RWPE2 (cell line): Measurements from ENCODE around the gene RCBTB1.

Source experiments
- ATAC-seq: fragments of 200-7000 bp; cut with Tn5 transposase; 3 replicates; pipeline ENCODE4 v1.9.1; 2021; ENCODE audit warnings: low read depth
- DNase-seq: peaks from one replicate; pipeline ENCODE4 v3.0.0-alpha.2; 2020; ENCODE audit warnings: low spot score
- H3K27ac ChIP-seq: fragments of 450-650 bp; 2 replicates; pipeline ENCODE4 v1.5.1; 2017; ENCODE audit warnings: mild to moderate bottlenecking; ENCODE audit not compliant: poor library complexity, severe bottlenecking
- H3K27me3 ChIP-seq: fragments of 250-450 bp; sonication (Bioruptor Pico); 2 replicates; pipeline ENCODE4 v1.5.1; 2021; ENCODE audit warnings: mild to moderate bottlenecking, moderate library complexity; ENCODE audit not compliant: insufficient read depth, poor library complexity, severe bottlenecking
- H3K36me3 ChIP-seq: fragments of 250-450 bp; sonication (Bioruptor Pico); 2 replicates; pipeline ENCODE4 v1.5.1; 2020; ENCODE audit warnings: low read depth, mild to moderate bottlenecking, moderate library complexity
- H3K4me1 ChIP-seq: fragments of 250-450 bp; sonication (Bioruptor Pico); 2 replicates; pipeline ENCODE4 v1.5.1; 2021; ENCODE audit warnings: mild to moderate bottlenecking, moderate library complexity; ENCODE audit not compliant: insufficient read depth, poor library complexity, severe bottlenecking
- H3K4me3 ChIP-seq: fragments of 250-450 bp; sonication (Bioruptor Pico); 2 replicates; pipeline ENCODE4 v1.5.1; 2021; ENCODE audit warnings: mild to moderate bottlenecking, moderate library complexity; ENCODE audit not compliant: severe bottlenecking
- H3K9me3 ChIP-seq: fragments of 250-450 bp; sonication (Bioruptor Pico); 2 replicates; pipeline ENCODE4 v1.5.1; 2021; ENCODE audit warnings: mild to moderate bottlenecking, moderate library complexity; ENCODE audit not compliant: severe bottlenecking
- TF ChIP-seq, protein P1 (sequence below): fragments of 450-650 bp; IDR thresholded peaks from one replicate; pipeline ENCODE4 v1.5.1; 2017; ENCODE audit warnings: mild to moderate bottlenecking, moderate library complexity; ENCODE audit not compliant: poor library complexity, severe bottlenecking

Gene RCBTB1

DNA sequence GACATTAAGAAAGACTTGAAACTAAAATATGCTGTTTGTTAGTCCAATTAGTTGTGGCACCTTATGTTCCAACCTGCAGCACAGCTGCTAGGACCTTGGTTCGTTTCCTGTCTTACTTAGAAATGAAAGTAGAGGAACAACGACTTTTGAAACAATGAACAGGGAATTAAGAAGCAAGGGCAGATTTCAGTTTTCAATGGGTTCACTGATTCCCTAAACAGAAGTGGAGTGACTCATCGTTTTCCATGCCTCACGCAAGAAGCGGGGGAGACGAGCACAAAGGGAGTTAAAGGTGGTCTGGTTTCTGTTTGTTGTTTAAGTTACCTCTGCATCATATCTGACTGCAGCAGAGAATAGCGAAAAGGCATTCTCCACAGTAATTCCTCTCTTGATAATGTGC is 44.8 kb downstream of the RCBTB1 start:
- ATAC-seq = no peak

DNA sequence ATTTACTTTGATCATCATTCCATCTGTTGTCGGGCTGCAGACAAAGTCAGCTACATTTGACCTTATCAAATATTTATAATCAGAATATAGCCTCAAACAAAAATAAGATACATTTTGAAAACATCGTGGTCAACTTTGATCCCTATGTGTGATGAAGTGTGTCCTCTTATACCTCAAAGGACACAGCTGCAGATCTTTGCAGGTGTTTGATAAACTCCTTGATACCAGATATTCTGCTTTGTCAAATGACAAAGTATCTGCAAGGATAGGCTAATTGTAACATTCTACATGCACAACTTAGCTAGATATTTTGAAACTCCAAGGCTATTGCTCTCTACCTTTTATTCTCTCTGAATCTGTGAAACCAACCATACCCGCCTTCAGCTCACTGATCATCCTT is 45.6 kb downstream of the RCBTB1 start:
- no peak overlapping the region for H3K27ac ChIP-seq
- TF ChIP-seq, protein P1, sequence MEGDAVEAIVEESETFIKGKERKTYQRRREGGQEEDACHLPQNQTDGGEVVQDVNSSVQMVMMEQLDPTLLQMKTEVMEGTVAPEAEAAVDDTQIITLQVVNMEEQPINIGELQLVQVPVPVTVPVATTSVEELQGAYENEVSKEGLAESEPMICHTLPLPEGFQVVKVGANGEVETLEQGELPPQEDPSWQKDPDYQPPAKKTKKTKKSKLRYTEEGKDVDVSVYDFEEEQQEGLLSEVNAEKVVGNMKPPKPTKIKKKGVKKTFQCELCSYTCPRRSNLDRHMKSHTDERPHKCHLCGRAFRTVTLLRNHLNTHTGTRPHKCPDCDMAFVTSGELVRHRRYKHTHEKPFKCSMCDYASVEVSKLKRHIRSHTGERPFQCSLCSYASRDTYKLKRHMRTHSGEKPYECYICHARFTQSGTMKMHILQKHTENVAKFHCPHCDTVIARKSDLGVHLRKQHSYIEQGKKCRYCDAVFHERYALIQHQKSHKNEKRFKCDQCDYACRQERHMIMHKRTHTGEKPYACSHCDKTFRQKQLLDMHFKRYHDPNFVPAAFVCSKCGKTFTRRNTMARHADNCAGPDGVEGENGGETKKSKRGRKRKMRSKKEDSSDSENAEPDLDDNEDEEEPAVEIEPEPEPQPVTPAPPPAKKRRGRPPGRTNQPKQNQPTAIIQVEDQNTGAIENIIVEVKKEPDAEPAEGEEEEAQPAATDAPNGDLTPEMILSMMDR = no peak
- no peak overlapping the region for H3K4me3 ChIP-seq
- H3K27me3 ChIP-seq = no peaks in the 10 kb centered on the region
- no peaks in the 10 kb centered on the region for H3K9me3 ChIP-seq
- no peak for ATAC-seq
- H3K4me1 ChIP-seq = no peaks in the 10 kb centered on the region
- no peak for DNase-seq
- peaks cover 22% of the 10 kb centered on the region for H3K36me3 ChIP-seq

More for the DNA sequence above, 44.8 kb downstream of the RCBTB1 start:
- TF ChIP-seq, protein P1 = no peak
- Histone ChIP-seq H3K4me3 (no peak overlapping the region), H3K27ac (no peak overlapping the region), H3K4me1 (no peaks in the 10 kb centered on the region), H3K9me3 (no peaks in the 10 kb centered on the region), H3K36me3 (peaks cover 25% of the 10 kb centered on the region), H3K27me3 (no peaks in the 10 kb centered on the region)
- no peak for DNase-seq

DNA sequence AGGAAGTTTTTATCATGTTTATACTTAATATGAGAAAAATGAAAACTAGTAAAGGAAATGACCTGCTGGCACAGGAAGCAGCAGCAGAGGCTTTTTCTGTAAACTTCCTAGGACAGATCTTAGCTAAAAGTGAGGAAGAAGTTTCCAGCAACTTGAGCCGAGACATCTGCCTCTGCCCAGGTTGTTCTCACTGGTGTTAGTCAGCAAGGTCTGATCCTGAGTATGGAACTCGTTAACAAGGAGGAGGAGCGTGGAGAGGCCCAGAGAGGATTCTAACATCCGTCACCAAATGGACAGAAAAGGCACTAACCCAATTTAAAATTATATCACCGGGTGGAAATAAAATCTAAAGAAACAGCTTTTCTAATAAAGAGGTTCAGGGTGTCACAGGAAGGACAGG is 46.0 kb downstream of the RCBTB1 start:
- TF ChIP-seq, protein P1 = no peak
- ATAC-seq = no peak
- H3K4me3 ChIP-seq = no peak overlapping the region
- no peak overlapping the region for H3K27ac ChIP-seq
- no peaks in the 10 kb centered on the region for H3K27me3 ChIP-seq
- no peak for DNase-seq
- H3K9me3 ChIP-seq = no peaks in the 10 kb centered on the region
- H3K36me3 ChIP-seq = peaks cover 18% of the 10 kb centered on the region
- H3K4me1 ChIP-seq = no peaks in the 10 kb centered on the region

- Histone ChIP-seq H3K27me3 (no peaks in the 10 kb centered on the region), H3K4me3 (no peak overlapping the region), H3K36me3 (peaks cover 18% of the 10 kb centered on the region), H3K27ac (no peak overlapping the region), H3K4me1 (no peaks in the 10 kb centered on the region), H3K9me3 (no peaks in the 10 kb centered on the region)
- TF ChIP-seq, protein P1 = no peak
- DNase-seq (no peak), ATAC-seq (no peak)
These were observed 47.0 kb downstream of the RCBTB1 start for GRCh38 chr13:49538404-49538803.

GRCh38 chr13:49536144-49536873 is 49.0 kb downstream of the RCBTB1 start:
- no peaks in the 10 kb centered on the region for H3K27me3 ChIP-seq
- H3K4me1 ChIP-seq = no peaks in the 10 kb centered on the region
- no peak overlapping the region for H3K27ac ChIP-seq
- TF ChIP-seq, protein P1 = no peak
- DNase-seq = no peak
- ATAC-seq = no peak
- no peaks in the 10 kb centered on the region for H3K9me3 ChIP-seq
- H3K36me3 ChIP-seq = peaks cover 15% of the 10 kb centered on the region; the same call in 1 of the 2 replicates
- H3K4me3 ChIP-seq = no peak overlapping the region
